Fibroblast of lung (primary cell): ENCODE data around the gene TMEM256. TPM values are rescaled to one million over a fixed set of nuclear protein-coding genes. Genes with fewer than 3 reads are reported as not detected.

Experiments used
- DNase-seq, 2 donors: peaks; one replicate each; pipeline versions ENCODE4 v3.0.0 to v3.0.0-alpha.2; 2010; ENCODE audit warnings: low read depth in 2 of 2
- H2AFZ ChIP-seq: 2 replicates; pipeline ENCODE4 v1.5.1; 2012; ENCODE audit warnings: low read length, control low read depth, inconsistent platforms
- H3K27ac ChIP-seq: 2 replicates; pipeline ENCODE4 v1.5.1; 2011; ENCODE audit warnings: low read length, control low read depth; ENCODE audit not compliant: insufficient read depth
- H3K27me3 ChIP-seq: 2 replicates; pipeline ENCODE4 v1.5.1; 2011; ENCODE audit warnings: mild to moderate bottlenecking, low read length; ENCODE audit not compliant: control insufficient read depth, insufficient read depth
- H3K36me3 ChIP-seq: 2 replicates; pipeline ENCODE4 v1.5.1; 2011; ENCODE audit warnings: low read length; ENCODE audit not compliant: control insufficient read depth, insufficient read depth
- H3K4me1 ChIP-seq: 2 replicates; pipeline ENCODE4 v1.5.1; 2011; ENCODE audit warnings: low read length; ENCODE audit not compliant: control insufficient read depth, insufficient read depth; ENCODE audit errors: extremely low read depth
- H3K4me2 ChIP-seq: 2 replicates; pipeline ENCODE4 v1.5.1; 2011; ENCODE audit warnings: low read length, control low read depth; ENCODE audit not compliant: insufficient read depth; ENCODE audit errors: extremely low read depth
- H3K4me3 ChIP-seq, 4 experiments: fragments of 200-600 bp in 1 of 4; sonication (generic) in 1 of 4; replicated peaks in 1 of 4; 2 replicates each; pipeline ENCODE4 v1.5.1; 2011 to 2016; ENCODE audit warnings: low read length in 4 of 4, low read depth in 3 of 4, mild to moderate bottlenecking in 3 of 4, control low read depth in 2 of 4, inconsistent platforms in 1 of 4, mixed read lengths in 1 of 4; ENCODE audit not compliant: insufficient read depth in 1 of 4; ENCODE audit errors: control extremely low read depth in 1 of 4
- H3K79me2 ChIP-seq: 2 replicates; pipeline ENCODE4 v1.5.1; 2012; ENCODE audit warnings: mild to moderate bottlenecking, low read length, inconsistent platforms; ENCODE audit not compliant: control insufficient read depth, insufficient read depth
- H3K9ac ChIP-seq: 2 replicates; pipeline ENCODE4 v1.5.1; 2011; ENCODE audit warnings: mild to moderate bottlenecking, low read length, control low read depth; ENCODE audit not compliant: insufficient read depth
- H3K9me3 ChIP-seq: 2 replicates; pipeline ENCODE4 v1.5.1; 2012; ENCODE audit warnings: low read depth, low read length; ENCODE audit not compliant: control insufficient read depth, insufficient read depth
- H4K20me1 ChIP-seq: 2 replicates; pipeline ENCODE4 v1.5.1; 2011; ENCODE audit warnings: low read length; ENCODE audit not compliant: control insufficient read depth, insufficient read depth; ENCODE audit errors: extremely low read depth
- CTCF ChIP-seq, 2 donors: IDR thresholded peaks in 1 of 2; conservative IDR thresholded peaks in 1 of 2; 1 replicate in 1 of 2; 2 replicates in 1 of 2; pipeline ENCODE4 v1.5.1; 2011 to 2012; ENCODE audit warnings: low read length in 2 of 2, control low read depth in 1 of 2, inconsistent platforms in 1 of 2, low read depth in 1 of 2, mild to moderate bottlenecking in 1 of 2
- EZH2 ChIP-seq: IDR thresholded peaks from 2 replicates; pipeline ENCODE4 v1.5.1; 2012; ENCODE audit warnings: low read length, control low read depth, mild to moderate bottlenecking; ENCODE audit errors: missing control alignments
- polyA plus RNA-seq, 2 donors: library from polyadenylated mRNA; depleted of rRNA in 1 of 2; stranded (reverse) in 1 of 2; unstranded in 1 of 2; fragments of >200 nt; gene quantifications; 2 replicates each; pipeline ENCODE4 v1.2.1, GENCODE V29; 2011 to 2012; ENCODE audit warnings: missing spikeins in 1 of 2
- total RNA-seq: library from RNA; depleted of rRNA; stranded (reverse); fragments of >200 nt; gene quantifications from 2 replicates; pipeline ENCODE4 v1.2.1, GENCODE V29; 2014

Gene TMEM256
- total and polyA plus RNA-seq, 2 donors (not counting 1 experiment from before 2014, with no cell fraction given) = 59.1 to 206 TPM

- no peak overlapping the region for H3K4me2 ChIP-seq
- no peak overlapping the region for H3K9ac ChIP-seq
- H3K4me1 ChIP-seq = no peaks in the 10 kb centered on the region
- H4K20me1 ChIP-seq = no peaks in the 10 kb centered on the region
- H2AFZ ChIP-seq = no peak overlapping the region
- DNase-seq = no peak
- no peaks in the 10 kb centered on the region for H3K9me3 ChIP-seq
- no peaks in the 10 kb centered on the region for H3K36me3 ChIP-seq
- H3K4me3 ChIP-seq = no peak overlapping the region
- no peaks in the 10 kb centered on the region for H3K27me3 ChIP-seq
- H3K27ac ChIP-seq = no peak overlapping the region
- no peak for TF ChIP-seq EZH2
- no peak for TF ChIP-seq CTCF (conservative IDR thresholded peaks at IDR 0.05 in 1 of 2, IDR thresholded peaks at IDR 0.05 in 1 of 2; ENCODE audit: low read depth in 1 of 2, low read length in 2 of 2)
- no peaks in the 10 kb centered on the region for H3K79me2 ChIP-seq
Observed at GRCh38 chr17:7432296-7432695, 28.4 kb upstream of the TMEM256 start.

- no peaks in the 10 kb centered on the region for H3K79me2 ChIP-seq
- H3K27ac ChIP-seq = no peak overlapping the region
- no peaks in the 10 kb centered on the region for H3K9me3 ChIP-seq
- H3K4me3 ChIP-seq = no peak overlapping the region
- H3K36me3 ChIP-seq = no peaks in the 10 kb centered on the region
- TF ChIP-seq EZH2 (no peak), CTCF (conservative IDR thresholded peaks at IDR 0.05 in 1 of 2, IDR thresholded peaks at IDR 0.05 in 1 of 2; ENCODE audit: low read depth in 1 of 2, low read length in 2 of 2) (no peak)
- no peaks in the 10 kb centered on the region for H4K20me1 ChIP-seq
- H3K9ac ChIP-seq = no peak overlapping the region
- no peaks in the 10 kb centered on the region for H3K4me1 ChIP-seq
- no peak for DNase-seq
- H3K27me3 ChIP-seq = no peaks in the 10 kb centered on the region
- H3K4me2 ChIP-seq = no peak overlapping the region
- H2AFZ ChIP-seq = no peak overlapping the region
Observed at GRCh38 chr17:7431231-7431630, 27.3 kb upstream of the TMEM256 start.

GRCh38 chr17:7429722-7430121, 25.8 kb upstream of the TMEM256 start:
- no peak overlapping the region for H3K27ac ChIP-seq

More at GRCh38 chr17:7429722-7430121, 25.8 kb upstream of the TMEM256 start:
- H3K4me2 ChIP-seq = no peak overlapping the region
- H3K9ac ChIP-seq = no peak overlapping the region
- TF ChIP-seq CTCF (conservative IDR thresholded peaks at IDR 0.05 in 1 of 2, IDR thresholded peaks at IDR 0.05 in 1 of 2; ENCODE audit: low read depth in 1 of 2, low read length in 2 of 2) (no peak), EZH2 (no peak)
- no peaks in the 10 kb centered on the region for H3K36me3 ChIP-seq
- no peaks in the 10 kb centered on the region for H3K9me3 ChIP-seq
- no peaks in the 10 kb centered on the region for H3K4me1 ChIP-seq
- no peak overlapping the region for H3K4me3 ChIP-seq
- DNase-seq = no peak
- no peaks in the 10 kb centered on the region for H4K20me1 ChIP-seq
- no peak overlapping the region for H2AFZ ChIP-seq
- no peaks in the 10 kb centered on the region for H3K27me3 ChIP-seq
- no peaks in the 10 kb centered on the region for H3K79me2 ChIP-seq
